Activated CD4-positive, alpha-beta T cell treated with anti-CD3 and anti-CD28 coated beads, Interleukin-2, Interleukin-4, amounts not matched to agents 100 ng/mL and 50 ng/mL, durations not matched to agents 16 hours and 8 hours (primary cell): ENCODE measurements around the gene RNU5B-1.
A peak's percentile ranks its signal among the peaks of the same experiment; 100 is the strongest.

ENCODE experiments used
- DNase-seq: peaks from one replicate; pipeline ENCODE4 v3.0.0-alpha.2; 2020; ENCODE audit warnings: low spot score

RNU5B-1 gene

GRCh38 chr15:65304381-65305149 lies at the start of gene RNU5B-1:
TSS of gene RNU5B-1 (plus strand) at chr15:65304677.
- peak; percentile 93 for DNase-seq

- no peak for DNase-seq
Measured at GRCh38 chr15:65254758-65255157, 49.7 kb upstream of the RNU5B-1 start.

DNA sequence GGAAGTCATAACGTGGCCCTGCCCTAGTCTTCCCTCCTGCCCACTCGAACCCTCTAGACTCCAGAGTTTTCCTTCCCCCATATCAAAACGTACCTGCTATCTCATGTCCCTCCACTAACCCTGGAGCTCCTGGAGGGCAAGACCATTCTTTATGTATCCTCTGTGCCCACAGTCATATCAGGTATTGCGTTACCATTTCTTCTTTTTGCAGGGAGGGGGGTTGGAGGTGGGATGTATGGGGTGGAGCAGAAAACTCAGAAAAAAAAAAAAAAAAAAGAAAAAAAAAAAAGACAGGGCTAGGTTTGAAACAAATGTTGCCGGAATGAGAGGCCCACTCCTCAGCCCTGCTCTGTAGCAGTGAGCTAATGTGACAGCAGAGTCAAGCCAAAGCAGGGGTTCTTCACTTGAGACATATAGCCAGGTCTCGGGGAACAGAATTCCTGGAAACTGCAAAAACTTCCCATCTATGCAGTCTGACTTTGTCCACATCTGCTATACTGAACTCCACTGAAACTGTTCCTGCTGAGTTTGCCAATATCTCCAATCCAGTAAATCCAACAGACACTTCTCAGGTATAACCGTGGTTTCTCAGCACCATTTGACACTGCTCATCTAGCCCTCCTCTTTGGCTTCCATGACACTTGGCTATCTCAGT lies 48.9 kb upstream of the RNU5B-1 start:
- DNase-seq = no peak

DNA sequence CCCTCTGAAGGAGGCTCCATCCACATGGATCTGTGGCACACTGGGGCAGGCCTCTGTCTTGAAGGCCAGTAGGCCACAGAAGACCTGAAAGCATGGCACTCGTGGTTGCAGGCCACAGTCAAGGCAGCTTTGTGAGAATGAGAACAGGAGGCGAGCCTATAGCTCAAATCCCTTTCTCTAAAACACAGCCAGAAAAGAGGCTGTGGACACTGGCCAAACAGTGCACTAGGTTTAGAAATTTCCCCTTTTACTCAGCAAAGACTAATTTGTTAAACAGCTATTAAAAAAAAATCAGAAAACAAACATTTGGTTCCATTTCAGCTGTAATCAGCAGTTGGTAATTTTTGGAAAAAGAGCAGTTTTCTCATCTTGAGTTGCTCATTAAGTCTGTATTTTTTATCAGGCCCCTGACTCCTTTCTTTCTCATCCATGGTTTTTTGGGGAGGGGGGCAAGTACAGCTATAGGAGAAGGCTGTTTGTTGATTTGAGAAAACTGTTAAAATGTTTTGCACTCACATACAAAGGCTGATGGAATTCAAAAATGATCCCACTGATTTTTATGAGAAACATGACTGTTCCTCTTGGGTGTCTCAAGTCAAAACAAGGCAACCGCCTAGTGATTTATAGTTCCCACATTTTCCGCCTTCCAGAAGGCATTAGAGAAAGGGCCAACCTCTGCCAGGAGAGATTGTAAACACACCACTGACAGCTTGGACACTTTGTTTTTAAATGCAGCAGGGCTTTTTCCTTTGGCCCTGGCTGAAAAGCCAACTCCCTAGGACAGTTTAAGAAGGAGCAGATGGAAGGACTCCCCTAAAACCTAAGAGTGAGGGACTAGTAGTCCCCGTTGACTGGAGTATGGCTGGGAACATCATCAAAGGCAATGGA lies 45.9 kb upstream of the RNU5B-1 start:
- no peak for DNase-seq

DNA sequence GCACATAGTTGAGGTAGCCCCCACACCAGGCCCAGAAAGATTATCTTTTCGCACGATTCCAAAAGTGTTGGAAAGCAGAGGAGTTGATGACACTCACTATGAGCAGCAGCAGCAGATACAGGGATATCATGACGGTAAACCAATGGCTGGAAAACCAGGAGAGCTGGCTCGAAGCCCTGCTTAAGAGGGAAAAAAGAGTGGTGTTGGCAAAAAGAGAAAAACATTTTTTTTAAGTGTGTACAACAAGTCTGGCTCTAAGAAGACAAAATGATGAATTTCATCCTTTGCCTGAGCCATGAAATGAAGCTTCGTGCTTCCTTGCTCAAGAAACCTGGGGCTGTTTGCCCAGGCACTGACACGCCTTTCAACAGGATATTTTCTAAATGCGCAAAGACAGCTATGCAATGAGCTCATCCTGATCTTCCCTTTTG lies 45.1 kb upstream of the RNU5B-1 start:
- no peak for DNase-seq

GRCh38 chr15:65260968-65261367 lies 43.5 kb upstream of the RNU5B-1 start:
- no peak for DNase-seq

DNA sequence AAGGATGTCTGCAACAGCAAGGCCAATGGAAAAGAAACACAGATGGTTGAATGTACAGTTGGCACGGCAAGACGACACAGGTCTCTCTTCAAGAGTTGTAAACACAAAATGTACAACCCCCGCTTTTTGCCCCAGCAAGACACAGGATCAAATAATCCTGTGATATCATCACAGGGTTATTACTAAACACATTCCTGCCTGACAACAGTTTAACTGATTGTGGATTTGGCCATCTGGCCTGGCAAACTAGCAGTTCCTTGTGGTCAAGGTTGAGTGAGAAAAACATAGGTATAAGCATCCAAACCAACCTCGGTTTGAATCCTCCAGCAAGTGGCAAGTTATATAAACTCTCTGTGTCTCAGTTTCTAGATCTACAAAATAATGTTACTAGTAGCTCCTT lies 41.2 kb upstream of the RNU5B-1 start:
- no peak for DNase-seq

DNA sequence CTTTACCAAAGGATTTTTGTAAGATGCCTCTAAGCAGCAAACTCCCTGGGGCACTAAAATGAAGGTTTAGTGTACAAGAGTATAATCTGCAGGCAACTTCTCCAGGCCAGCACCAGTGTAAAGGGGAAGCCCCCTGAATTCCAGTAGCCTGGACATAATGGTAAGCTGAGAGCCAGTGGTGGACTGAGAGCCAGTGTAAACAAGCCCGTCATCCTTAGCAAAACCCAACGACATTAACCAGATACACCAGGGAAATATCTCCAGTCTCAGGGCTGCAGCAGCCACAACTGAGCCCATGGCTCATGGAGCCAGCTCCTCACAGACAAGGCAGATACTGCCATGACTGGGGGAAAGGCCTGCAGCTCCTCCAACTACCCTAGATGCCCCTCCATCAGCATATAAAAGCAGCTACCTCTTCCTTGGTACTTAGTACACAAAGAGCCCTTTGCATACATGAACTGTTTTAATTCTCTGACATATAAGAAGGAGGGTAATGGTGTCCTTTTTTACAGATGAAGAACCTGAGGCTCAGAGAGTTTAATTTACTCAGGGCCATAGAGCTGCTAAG lies 39.5 kb upstream of the RNU5B-1 start:
- no peak for DNase-seq

- DNase-seq = no peak
Measured at GRCh38 chr15:65266469-65266868, 38.0 kb upstream of the RNU5B-1 start.

DNA sequence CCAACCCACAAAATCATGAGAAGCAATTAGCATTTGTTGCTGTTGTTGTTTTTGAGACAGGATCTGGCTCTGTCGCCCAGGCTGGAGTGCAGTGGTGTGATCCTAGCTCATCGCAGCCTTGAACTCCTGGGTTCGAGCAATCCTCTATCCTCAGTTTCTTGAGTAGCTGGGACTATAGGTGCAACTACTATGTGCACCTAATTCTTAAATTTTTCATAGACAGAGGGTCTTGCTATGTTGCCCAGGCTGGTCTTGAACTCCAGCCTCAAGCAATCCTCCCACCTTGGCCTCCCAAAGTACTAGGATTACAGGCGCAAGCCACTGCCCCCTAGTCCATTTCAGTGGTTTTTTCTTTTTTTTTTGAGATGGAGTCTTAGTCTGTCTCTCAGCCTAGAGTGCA lies 36.1 kb upstream of the RNU5B-1 start:
- DNase-seq = no peak

- peak; percentile 35 for DNase-seq
Measured at GRCh38 chr15:65270811-65271545, 33.5 kb upstream of the RNU5B-1 start.

- no peak for DNase-seq
Measured at GRCh38 chr15:65275104-65275727, 29.3 kb upstream of the RNU5B-1 start.

- DNase-seq = no peak
Measured at GRCh38 chr15:65275728-65276126, 28.8 kb upstream of the RNU5B-1 start.

- no peak for DNase-seq
Measured at GRCh38 chr15:65277015-65277414, 27.5 kb upstream of the RNU5B-1 start.

- no peak for DNase-seq
Measured at GRCh38 chr15:65278480-65278879, 26.0 kb upstream of the RNU5B-1 start.

- no peak for DNase-seq
Measured at GRCh38 chr15:65285291-65286068, 19.0 kb upstream of the RNU5B-1 start.

DNA sequence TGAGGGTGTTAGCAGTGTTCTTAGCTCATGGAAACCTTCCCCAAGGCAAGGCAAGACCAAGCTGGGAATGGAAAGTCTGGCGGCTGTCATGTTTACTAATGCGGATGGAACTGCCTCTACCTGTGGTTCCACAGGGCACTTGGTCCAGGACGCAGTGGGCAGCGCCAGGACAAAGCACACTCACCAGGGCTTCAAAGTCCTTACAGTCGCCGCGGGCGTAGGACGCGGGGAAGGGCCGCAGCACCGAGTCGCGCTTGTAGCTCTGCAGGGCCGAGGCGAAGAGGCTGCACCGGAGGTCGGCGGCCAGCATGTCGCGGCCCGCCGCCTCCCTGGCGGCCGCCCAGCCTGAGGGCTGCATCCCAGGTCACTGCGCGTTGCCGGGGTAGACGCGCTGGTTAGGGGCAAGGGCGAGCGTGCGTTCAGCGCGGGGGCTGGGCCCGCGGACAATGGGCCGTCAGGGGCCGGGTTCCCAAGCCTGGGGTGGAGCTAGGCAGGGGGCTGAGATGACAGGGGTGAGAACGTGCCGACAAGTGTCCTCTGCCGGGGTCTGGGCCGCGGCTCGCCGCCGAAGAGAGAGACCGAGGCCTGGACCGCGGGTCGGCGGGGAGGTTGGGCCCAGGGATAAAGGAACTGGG lies 18.3 kb upstream of the RNU5B-1 start:
- DNase-seq = no peak

- DNase-seq = peak; percentile 93
Measured at GRCh38 chr15:65286704-65287519, 17.6 kb upstream of the RNU5B-1 start, which contains the start of gene PARP16. TSS of gene PARP16 (minus strand) at chr15:65286883. CDS start at chr15:65286426, 457 bp downstream.

DNA sequence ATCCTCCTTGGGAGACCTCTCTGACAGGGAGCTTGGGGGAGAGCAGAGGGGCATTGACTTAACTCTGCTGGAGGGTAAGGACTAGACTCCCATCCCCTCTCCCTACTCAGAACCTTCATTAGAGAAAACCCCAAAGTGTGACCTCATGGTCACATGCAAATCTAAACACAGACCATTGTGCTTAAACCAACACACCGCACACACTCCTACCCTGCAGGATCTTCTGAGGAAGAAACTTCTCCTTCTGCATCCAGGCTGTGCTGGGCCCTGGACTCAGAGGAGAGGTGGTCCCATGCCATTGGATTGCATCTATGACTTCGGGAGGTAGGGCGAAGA lies 17.0 kb upstream of the RNU5B-1 start:
- DNase-seq = no peak
